ENCODE data around the gene MTMR6.

- TF ChIP-seq CTCF (conservative IDR thresholded peaks at IDR 0.05; ENCODE audit: low read length) (no peak), EZH2phosphoT487 (IDR thresholded peaks at IDR 0.05; ENCODE audit: borderline replicate concordance) (no peak)
Observed at GRCh38 chr13:25292301-25292700, 5.0 kb upstream of the MTMR6 start.
